HT-29 (cell line): ENCODE results near the gene AEBP1. TPM values are rescaled to one million over a fixed set of nuclear protein-coding genes. Genes with fewer than 3 reads are reported as not detected.

Experiments used
- DNase-seq: peaks from one replicate; pipeline ENCODE4 v3.0.0-alpha.2; 2015; ENCODE audit warnings: low spot score
- total RNA-seq: library from RNA; depleted of rRNA; stranded (reverse); fragments of >200 nt; shearing (Covaris generic); gene quantifications from 2 replicates; pipeline ENCODE4 v1.2.3, GENCODE V29; 2014

The AEBP1 gene
- total RNA-seq, 1 experiment from 2014 or later: not detected

- no peak for DNase-seq
These were observed 19.4 kb upstream of the AEBP1 start for GRCh38 chr7:44084701-44085100.

GRCh38 chr7:44085546-44085945, 18.6 kb upstream of the AEBP1 start:
- no peak for DNase-seq

GRCh38 chr7:44086627-44087026, 17.5 kb upstream of the AEBP1 start:
- no peak for DNase-seq

- no peak for DNase-seq
These were observed 16.0 kb upstream of the AEBP1 start for GRCh38 chr7:44087911-44088838.

- no peak for DNase-seq
These were observed 11.0 kb upstream of the AEBP1 start for GRCh38 chr7:44093102-44093641.

- no peak for DNase-seq
These were observed 9.8 kb upstream of the AEBP1 start for GRCh38 chr7:44094365-44094764.

- no peak for DNase-seq
These were observed 9.1 kb upstream of the AEBP1 start for GRCh38 chr7:44094883-44095592.

- DNase-seq: no peak
These were observed 8.4 kb upstream of the AEBP1 start for GRCh38 chr7:44095781-44096180.

- no peak for DNase-seq
These were observed 7.7 kb upstream of the AEBP1 start for GRCh38 chr7:44096326-44096881.

- no peak for DNase-seq
These were observed 6.8 kb upstream of the AEBP1 start for GRCh38 chr7:44097064-44097932.

GRCh38 chr7:44098092-44099068, 5.8 kb upstream of the AEBP1 start:
- no peak for DNase-seq

- no peak for DNase-seq
These were observed 4.5 kb upstream of the AEBP1 start for GRCh38 chr7:44099669-44100068.

GRCh38 chr7:44100458-44101302, 3.5 kb upstream of the AEBP1 start:
- no peak for DNase-seq

- no peak for DNase-seq
These were observed 2.7 kb upstream of the AEBP1 start for GRCh38 chr7:44101303-44101965.

GRCh38 chr7:44101966-44102845, 1.9 kb upstream of the AEBP1 start:
- DNase-seq: no peak

- no peak for DNase-seq
These were observed 1.1 kb upstream of the AEBP1 start for GRCh38 chr7:44102846-44103565.

- DNase-seq: no peak
These were observed 601 bp upstream of the AEBP1 start for GRCh38 chr7:44103566-44103922.
